SJSA1 (cell line): Measurements from ENCODE around the gene CRISPLD2. TPM values are rescaled to one million over a fixed set of nuclear protein-coding genes. Genes with fewer than 3 reads are reported as not detected.
"Not testable (repeated sequence)": the region's sequence is repeated elsewhere in the genome, so short reads cannot be mapped to it uniquely, and the experiment has no call there.

Experiments used
- DNase-seq, 2 experiments: peaks; one replicate each; pipeline ENCODE4 v3.0.0-alpha.2; 2015 to 2020; ENCODE audit warnings: low spot score in 2 of 2, low read depth in 1 of 2
- H3K27ac ChIP-seq: fragments of 250-450 bp; sonication (Bioruptor Pico); 2 replicates; pipeline ENCODE4 v1.5.1; 2020; ENCODE audit warnings: mild to moderate bottlenecking, moderate library complexity
- H3K27me3 ChIP-seq: fragments of 250-450 bp; sonication (Bioruptor Pico); replicated peaks from 2 replicates; pipeline ENCODE4 v1.5.1; 2020; ENCODE audit warnings: mild to moderate bottlenecking, moderate library complexity
- H3K36me3 ChIP-seq: fragments of 250-450 bp; sonication (Bioruptor Pico); 2 replicates; pipeline ENCODE4 v1.5.1; 2020; ENCODE audit warnings: mild to moderate bottlenecking
- H3K4me1 ChIP-seq: fragments of 250-450 bp; sonication (Bioruptor Pico); replicated peaks from 2 replicates; pipeline ENCODE4 v1.6.1; 2021; ENCODE audit warnings: mild to moderate bottlenecking
- H3K4me3 ChIP-seq: fragments of 250-450 bp; sonication (Bioruptor Pico); 2 replicates; pipeline ENCODE4 v1.5.1; 2020; ENCODE audit warnings: mild to moderate bottlenecking
- H3K9me3 ChIP-seq: fragments of 250-450 bp; sonication (Bioruptor Pico); replicated peaks from 2 replicates; pipeline ENCODE4 v1.5.1; 2020; ENCODE audit warnings: mild to moderate bottlenecking
- total RNA-seq: library from RNA; depleted of rRNA; stranded (reverse); fragments of >200 nt; shearing (Covaris generic); gene quantifications from 2 replicates; pipeline ENCODE4 v1.2.3, GENCODE V29; 2014

CRISPLD2 gene
- total RNA-seq, 1 experiment from 2014 or later = 6.4 TPM

DNA sequence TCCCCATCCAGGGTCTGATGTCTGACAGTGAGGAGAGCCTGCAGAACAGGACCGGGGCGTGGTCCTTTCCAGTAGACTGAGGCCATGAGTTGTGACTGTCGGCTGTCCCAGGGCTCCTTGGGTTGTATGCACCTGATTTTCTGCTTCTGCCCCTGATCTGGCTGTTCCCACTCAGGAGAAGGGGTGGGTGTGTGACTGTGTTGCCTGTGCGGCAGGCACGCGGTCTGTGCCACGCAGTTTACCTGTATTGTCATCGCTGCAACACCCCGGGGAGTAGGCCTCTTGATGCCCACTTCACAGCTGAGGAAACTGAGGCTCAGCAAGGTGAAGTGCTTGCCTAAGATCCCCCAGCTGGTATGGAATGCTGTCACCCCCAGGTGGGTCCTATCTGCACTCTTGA lies 1.4 kb downstream of the CRISPLD2 start:
- H3K4me3 ChIP-seq = no peak overlapping the region
- no peak for DNase-seq
- H3K27ac ChIP-seq = no peak overlapping the region
- H3K36me3 ChIP-seq = no peaks in the 10 kb centered on the region
- peaks cover 16% of the 10 kb centered on the region for H3K4me1 ChIP-seq
- no peaks in the 10 kb centered on the region for H3K9me3 ChIP-seq
- no peaks in the 10 kb centered on the region for H3K27me3 ChIP-seq

GRCh38 chr16:84821728-84822689 lies 2.2 kb downstream of the CRISPLD2 start:
- Histone ChIP-seq H3K9me3 (no peaks in the 10 kb centered on the region), H3K27ac (no peak overlapping the region), H3K27me3 (no peaks in the 10 kb centered on the region), H3K4me3 (no peak overlapping the region), H3K36me3 (no peaks in the 10 kb centered on the region), H3K4me1 (peaks cover 16% of the 10 kb centered on the region)
- DNase-seq = no peak

DNA sequence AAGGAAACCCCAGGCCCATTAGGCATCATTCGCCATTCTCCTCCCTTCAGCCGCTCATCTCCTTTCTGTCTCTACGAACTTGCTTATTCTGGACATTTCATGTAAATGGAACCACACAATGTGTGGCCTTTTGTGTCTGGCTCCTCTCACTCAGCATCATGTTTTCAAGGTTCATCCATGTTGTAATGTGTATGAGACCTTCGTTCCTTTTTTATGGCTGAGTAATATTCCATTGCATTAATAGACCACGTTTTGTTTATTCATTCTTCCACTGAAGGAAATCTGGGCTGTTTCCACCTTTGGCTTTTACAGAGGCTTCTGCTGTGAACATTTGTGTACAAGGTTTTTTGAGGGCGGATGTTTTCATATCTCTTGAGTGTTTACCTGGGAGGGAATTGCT lies 3.2 kb downstream of the CRISPLD2 start:
- H3K36me3 ChIP-seq = no peaks in the 10 kb centered on the region
- H3K27ac ChIP-seq = no peak overlapping the region
- H3K4me3 ChIP-seq = no peak overlapping the region
- no peaks in the 10 kb centered on the region for H3K27me3 ChIP-seq
- no peaks in the 10 kb centered on the region for H3K9me3 ChIP-seq
- peaks cover 16% of the 10 kb centered on the region for H3K4me1 ChIP-seq
- no peak for DNase-seq

GRCh38 chr16:84823484-84823883 lies 3.7 kb downstream of the CRISPLD2 start:
- Histone ChIP-seq H3K27ac (no peak overlapping the region), H3K4me1 (peaks cover 16% of the 10 kb centered on the region)
- DNase-seq = no peak

GRCh38 chr16:84823926-84824325 lies 4.1 kb downstream of the CRISPLD2 start:
- Histone ChIP-seq H3K27me3 (no peaks in the 10 kb centered on the region), H3K4me1 (peaks cover 18% of the 10 kb centered on the region), H3K27ac (no peak overlapping the region), H3K9me3 (no peaks in the 10 kb centered on the region), H3K36me3 (no peaks in the 10 kb centered on the region), H3K4me3 (no peak overlapping the region)
- no peak for DNase-seq

More at GRCh38 chr16:84823484-84823883, 3.7 kb downstream of the CRISPLD2 start:
- Histone ChIP-seq H3K27me3 (no peaks in the 10 kb centered on the region), H3K4me3 (no peak overlapping the region), H3K36me3 (no peaks in the 10 kb centered on the region), H3K9me3 (no peaks in the 10 kb centered on the region)

GRCh38 chr16:84825896-84826557 lies 6.2 kb downstream of the CRISPLD2 start:
- no peaks in the 10 kb centered on the region for H3K9me3 ChIP-seq
- H3K27me3 ChIP-seq = no peaks in the 10 kb centered on the region
- H3K4me1 ChIP-seq = peaks cover 14% of the 10 kb centered on the region
- DNase-seq = no peak
- H3K36me3 ChIP-seq = no peaks in the 10 kb centered on the region
- no peak overlapping the region for H3K27ac ChIP-seq
- no peak overlapping the region for H3K4me3 ChIP-seq

- no peak overlapping the region for H3K4me3 ChIP-seq
- H3K36me3 ChIP-seq = no peaks in the 10 kb centered on the region
- no peak for DNase-seq
Observed at GRCh38 chr16:84826558-84826941, 6.8 kb downstream of the CRISPLD2 start.

GRCh38 chr16:84827131-84827574 lies 7.4 kb downstream of the CRISPLD2 start:
- H3K4me3 ChIP-seq = no peak overlapping the region
- no peak for DNase-seq
- H3K27me3 ChIP-seq = no peaks in the 10 kb centered on the region
- no peak overlapping the region for H3K27ac ChIP-seq
- no peaks in the 10 kb centered on the region for H3K9me3 ChIP-seq
- no peaks in the 10 kb centered on the region for H3K36me3 ChIP-seq
- peaks cover 19% of the 10 kb centered on the region for H3K4me1 ChIP-seq

More at GRCh38 chr16:84826558-84826941, 6.8 kb downstream of the CRISPLD2 start:
- H3K9me3 ChIP-seq = no peaks in the 10 kb centered on the region
- H3K27me3 ChIP-seq = no peaks in the 10 kb centered on the region
- H3K4me1 ChIP-seq = peaks cover 14% of the 10 kb centered on the region
- no peak overlapping the region for H3K27ac ChIP-seq

- Histone ChIP-seq H3K27ac (no peak overlapping the region), H3K36me3 (no peaks in the 10 kb centered on the region), H3K4me3 (no peak overlapping the region), H3K27me3 (no peaks in the 10 kb centered on the region), H3K9me3 (no peaks in the 10 kb centered on the region), H3K4me1 (peaks cover 26% of the 10 kb centered on the region)
- no peak for DNase-seq
Observed at GRCh38 chr16:84827897-84828296, 8.1 kb downstream of the CRISPLD2 start.

- H3K27me3 ChIP-seq = no peaks in the 10 kb centered on the region
- no peak for DNase-seq
- H3K27ac ChIP-seq = no peak overlapping the region
- H3K9me3 ChIP-seq = no peaks in the 10 kb centered on the region
- H3K36me3 ChIP-seq = no peaks in the 10 kb centered on the region
- H3K4me3 ChIP-seq = no peak overlapping the region
- peaks cover 28% of the 10 kb centered on the region for H3K4me1 ChIP-seq
Observed at GRCh38 chr16:84828322-84828721, 8.5 kb downstream of the CRISPLD2 start.

- H3K36me3 ChIP-seq = no peaks in the 10 kb centered on the region
- H3K9me3 ChIP-seq = no peaks in the 10 kb centered on the region
- H3K4me3 ChIP-seq = no peak overlapping the region
- H3K27me3 ChIP-seq = no peaks in the 10 kb centered on the region
- H3K27ac ChIP-seq = no peak overlapping the region
- DNase-seq = peak; percentile 67 to 72
- H3K4me1 ChIP-seq = peaks cover 28% of the 10 kb centered on the region
Observed at GRCh38 chr16:84829168-84829965, 9.6 kb downstream of the CRISPLD2 start.

GRCh38 chr16:84830765-84831384 lies 11.1 kb downstream of the CRISPLD2 start:
- Histone ChIP-seq H3K9me3 (no peaks in the 10 kb centered on the region), H3K27ac (no peak overlapping the region), H3K4me3 (no peak overlapping the region), H3K27me3 (no peaks in the 10 kb centered on the region), H3K4me1 (peaks cover 33% of the 10 kb centered on the region), H3K36me3 (no peaks in the 10 kb centered on the region)
- no peak for DNase-seq

DNA sequence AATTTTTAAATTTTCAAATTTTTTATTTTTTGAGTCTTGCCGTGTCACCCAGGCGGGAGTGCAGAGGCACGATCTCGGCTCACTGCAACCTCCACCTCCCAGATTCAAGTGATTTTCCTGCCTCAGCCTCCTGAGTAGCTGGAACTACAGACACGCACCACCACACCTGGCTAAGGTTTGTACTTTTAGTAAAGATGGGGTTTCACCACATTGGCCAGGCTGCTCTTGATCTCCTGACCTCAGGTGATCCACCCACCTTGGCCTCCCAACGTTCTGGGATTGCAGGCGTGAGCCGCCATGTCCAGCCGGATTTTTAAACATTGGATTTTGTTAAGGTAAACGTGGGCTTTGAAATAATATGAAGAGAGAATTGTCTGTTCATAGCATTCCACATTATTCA lies 11.9 kb downstream of the CRISPLD2 start:
- H3K27me3 ChIP-seq, DNase-seq, H3K9me3 ChIP-seq, H3K36me3 ChIP-seq, H3K27ac ChIP-seq, H3K4me3 ChIP-seq: not testable (repeated sequence)
- H3K4me1 ChIP-seq = peaks cover 42% of the 10 kb centered on the region
